B cell (primary cell): ENCODE results near the gene MKRN2OS. TPM values are rescaled to one million over a fixed set of nuclear protein-coding genes. Genes with fewer than 3 reads are reported as not detected.

Experiments used
- ATAC-seq: fragments of 200-7000 bp; cut with Tn5 transposase; one replicate; pipeline ENCODE4 v1.10.0; 2021; ENCODE audit warnings: low read depth, mild to moderate bottlenecking, moderate number of reproducible peaks, moderate library complexity
- CTCF ChIA-PET: fragments of 350-600 bp; sonication (Branson Sonifier 250); formaldehyde crosslinking; loops from one replicate; lab custom pipeline; 2021; ENCODE audit warnings: antibody characterized with exemption, inconsistent platforms; lab: Charles Lee
- POLR2A ChIA-PET: fragments of 350-600 bp; sonication (Branson Sonifier 250); formaldehyde crosslinking; loops from one replicate; lab custom pipeline; 2021; ENCODE audit warnings: antibody characterized with exemption; lab: Charles Lee
- DNase-seq: peaks from one replicate; pipeline ENCODE4 v3.0.0; 2013
- H2AFZ ChIP-seq: 2 replicates; pipeline ENCODE4 v1.6.1; 2012; ENCODE audit warnings: mild to moderate bottlenecking, low read depth, low read length; ENCODE audit not compliant: insufficient read depth, poor library complexity, severe bottlenecking
- H3K27ac ChIP-seq, 2 donors: 1 replicate in 1 of 2; 2 replicates in 1 of 2; pipeline ENCODE4 v1.5.1; 2012 to 2013; ENCODE audit warnings: low read length in 2 of 2, mild to moderate bottlenecking in 2 of 2, moderate library complexity in 1 of 2
- H3K27me3 ChIP-seq, 4 experiments: fragments of 200-600 bp in 1 of 4; sonication (generic) in 1 of 4; replicated peaks in 1 of 4; 1 replicate in 2 of 4; 2 replicates in 2 of 4; pipeline versions ENCODE4 v1.6.1 to v1.7.0; 2013 to 2016; ENCODE audit warnings: low read length in 3 of 4, mild to moderate bottlenecking in 2 of 4, mixed read lengths in 1 of 4, moderate library complexity in 1 of 4; ENCODE audit not compliant: insufficient read depth in 4 of 4, control insufficient read depth in 3 of 4; ENCODE audit errors: control extremely low read depth in 1 of 4
- H3K36me3 ChIP-seq, 2 experiments: replicated peaks in 1 of 2; 1 replicate in 1 of 2; 2 replicates in 1 of 2; pipeline versions ENCODE4 v1.6.1 to v1.7.1; 2013; ENCODE audit warnings: low read length in 1 of 2; ENCODE audit not compliant: insufficient read depth in 2 of 2, control insufficient read depth in 1 of 2; ENCODE audit errors: control extremely low read depth in 1 of 2, extremely low read depth in 1 of 2
- H3K4me1 ChIP-seq, 2 donors: fragments of 200-600 bp in 1 of 2; sonication (generic) in 1 of 2; 1 replicate in 1 of 2; 2 replicates in 1 of 2; pipeline versions ENCODE4 v1.5.1 to v1.6.1; 2013 to 2017; ENCODE audit warnings: low read length in 2 of 2; ENCODE audit not compliant: control insufficient read depth in 2 of 2, insufficient read depth in 2 of 2
- H3K4me2 ChIP-seq: replicated peaks from 2 replicates; pipeline ENCODE3; 2012; ENCODE audit warnings: mild to moderate bottlenecking, low read depth, low read length; ENCODE audit not compliant: poor library complexity, severe bottlenecking
- H3K4me3 ChIP-seq, 5 experiments: fragments of 200-600 bp in 1 of 5; sonication (generic) in 1 of 5; 1 replicate in 3 of 5; 2 replicates in 2 of 5; pipeline versions ENCODE4 v1.5.1 to v1.7.0; 2011 to 2016; ENCODE audit warnings: low read length in 4 of 5, mild to moderate bottlenecking in 4 of 5, low read depth in 2 of 5, control low read depth in 1 of 5, moderate library complexity in 1 of 5; ENCODE audit not compliant: insufficient read depth in 1 of 5; ENCODE audit errors: control extremely low read depth in 1 of 5, extremely low read depth in 1 of 5
- H3K79me2 ChIP-seq: fragments of 200-600 bp; sonication (generic); one replicate; pipeline ENCODE4 v1.6.0; 2016; ENCODE audit warnings: low read length; ENCODE audit not compliant: control insufficient read depth, insufficient read depth
- H3K9ac ChIP-seq: fragments of 200-600 bp; sonication (generic); 2 replicates; pipeline ENCODE4 v1.6.1; 2017; ENCODE audit warnings: mild to moderate bottlenecking, low read length, moderate library complexity
- H3K9me3 ChIP-seq, 3 donors: one replicate each; pipeline versions ENCODE4 v1.6.1 to v1.7.1; 2013; ENCODE audit warnings: low read length in 2 of 3; ENCODE audit not compliant: control insufficient read depth in 2 of 3, insufficient read depth in 1 of 3; ENCODE audit errors: control extremely low read depth in 1 of 3
- H4K20me1 ChIP-seq: 2 replicates; pipeline ENCODE4 v1.6.0; 2012; ENCODE audit warnings: mild to moderate bottlenecking, low read length; ENCODE audit not compliant: insufficient read depth, control insufficient read depth, poor library complexity, severe bottlenecking
- H3K27ac Mint-ChIP-seq: one replicate; pipeline ENCODE4 v1.8.0; 2021; ENCODE audit warnings: mixed read lengths
- H3K27me3 Mint-ChIP-seq: one replicate; pipeline ENCODE4 v1.8.0; 2021; ENCODE audit warnings: mixed read lengths
- H3K4me1 Mint-ChIP-seq: one replicate; pipeline ENCODE4 v1.8.0; 2021; ENCODE audit warnings: mixed read lengths
- H3K4me3 Mint-ChIP-seq: one replicate; pipeline ENCODE4 v1.8.0; 2021; ENCODE audit warnings: mixed read lengths
- H3K9me3 Mint-ChIP-seq: one replicate; pipeline ENCODE4 v1.8.0; 2022; ENCODE audit warnings: mixed read lengths; ENCODE audit not compliant: insufficient read depth
- CTCF ChIP-seq: fragments of 200-600 bp; IDR thresholded peaks from one replicate; pipeline ENCODE4 v1.8.0; 2022; ENCODE audit warnings: antibody characterized with exemption, mild to moderate bottlenecking
- EZH2 ChIP-seq: IDR thresholded peaks from 2 replicates; pipeline ENCODE4 v1.6.1; 2012; ENCODE audit warnings: borderline replicate concordance, low read depth, mild to moderate bottlenecking, moderate library complexity, low read length; ENCODE audit not compliant: insufficient read depth, poor library complexity, severe bottlenecking
- WGBS: methylation state at CpG from one replicate; pipeline ENCODE4 v1.1.5; 2013; ENCODE audit warnings: missing lambda C conversion rate; ENCODE audit not compliant: insufficient coverage; 5-methylcytosine and 5-hydroxymethylcytosine counted together
- intact Hi-C: fragments of 100-400 bp; cut with micrococcal nuclease; formaldehyde crosslinking; loops from one replicate; pipeline ENCODE4 v1.10.0; 2022
- polyA plus RNA-seq: library from polyadenylated mRNA; depleted of rRNA; stranded (reverse); fragments of >200 nt; gene quantifications from 2 replicates; pipeline ENCODE4 v1.2.3, GENCODE V29; 2012
- total RNA-seq, 2 donors: library from RNA; stranded (reverse); fragments of 120-200 nt in 1 of 2; gene quantifications; 1 replicate in 1 of 2; 2 replicates in 1 of 2; pipeline versions ENCODE4 v1.2.3 to v1.2.4, GENCODE V29; 2013 to 2022

Gene MKRN2OS
- total and polyA plus RNA-seq, 2 donors (not counting 1 experiment from before 2014, with no cell fraction given): not detected

GRCh38 chr3:12496453-12496761 is 48.9 kb downstream of the MKRN2OS start:
- no peak overlapping the region for H3K4me3 ChIP-seq
- H3K4me1 ChIP-seq: no peaks in the 10 kb centered on the region
- no peaks in the 10 kb centered on the region for H3K27me3 ChIP-seq
- H4K20me1 ChIP-seq: no peaks in the 10 kb centered on the region
- H3K4me2 ChIP-seq: no peak overlapping the region
- ATAC-seq (no peak), DNase-seq (no peak)
- H3K36me3 ChIP-seq: peaks cover 4 to 67% of the 10 kb centered on the region in 2 experiments
- no peak for TF ChIP-seq CTCF
- no peak for TF ChIP-seq EZH2
- H3K9me3 Mint-ChIP-seq: no peaks in the 10 kb centered on the region
- peaks cover 2% of the 10 kb centered on the region for H3K79me2 ChIP-seq
- no peak overlapping the region for H3K9ac ChIP-seq
- H3K27ac ChIP-seq: no peak overlapping the region
- H2AFZ ChIP-seq: no peak overlapping the region
- no peaks in the 10 kb centered on the region for H3K4me1 Mint-ChIP-seq
- H3K4me3 Mint-ChIP-seq: no peak overlapping the region
- H3K9me3 ChIP-seq: no peaks in the 10 kb centered on the region
- H3K27me3 Mint-ChIP-seq: no peaks in the 10 kb centered on the region
- ChIA-PET POLR2A (no interaction called here), CTCF (no interaction called here)
- no peak overlapping the region for H3K27ac Mint-ChIP-seq
- intact Hi-C loops: no loop called here
- no CpG with 5 or more reads among the region's 1 CpG for WGBS

- no peaks in the 10 kb centered on the region for H4K20me1 ChIP-seq
- POLR2A ChIA-PET: no interaction called here
- DNase-seq: no peak
- H3K4me1 ChIP-seq: no peaks in the 10 kb centered on the region
- H3K9ac ChIP-seq: no peak overlapping the region
- H3K4me3 Mint-ChIP-seq: no peak overlapping the region
- WGBS: 96% methylated on average over 4 of the region's 8 CpGs
- H3K4me3 ChIP-seq: no peak overlapping the region
- no peak overlapping the region for H3K27ac Mint-ChIP-seq
- H3K4me2 ChIP-seq: no peak overlapping the region
- H3K36me3 ChIP-seq: peaks cover 4 to 66% of the 10 kb centered on the region in 2 experiments
- H3K4me1 Mint-ChIP-seq: no peaks in the 10 kb centered on the region
- peaks cover 5% of the 10 kb centered on the region for H3K79me2 ChIP-seq
- no peaks in the 10 kb centered on the region for H3K27me3 ChIP-seq
- no peaks in the 10 kb centered on the region for H3K9me3 Mint-ChIP-seq
- no peak for TF ChIP-seq CTCF
- TF ChIP-seq EZH2: no peak
- no peak for ATAC-seq
- no peaks in the 10 kb centered on the region for H3K27me3 Mint-ChIP-seq
- no peak overlapping the region for H3K27ac ChIP-seq
- no peaks in the 10 kb centered on the region for H3K9me3 ChIP-seq
- CTCF ChIA-PET: no interaction called here
- intact Hi-C loops: no loop called here
- H2AFZ ChIP-seq: no peak overlapping the region
Observed at GRCh38 chr3:12495749-12496452, 49.4 kb downstream of the MKRN2OS start.
